Right renal pelvis (tissue), 4 donors: ENCODE measurements around the gene BTNL2. TPM values are rescaled to one million over a fixed set of nuclear protein-coding genes. Genes with fewer than 3 reads are reported as not detected.
"Not testable (repeated sequence)": the region's sequence is repeated elsewhere in the genome, so short reads cannot be mapped to it uniquely, and the experiment has no call there.

Source experiments
- DNase-seq, 4 donors: peaks; one replicate each; pipeline ENCODE4 v3.0.0-alpha.2; 2013; ENCODE audit warnings: low read depth in 4 of 4, low spot score in 3 of 4, missing footprints in 1 of 4
- polyA plus RNA-seq, 4 donors: library from polyadenylated mRNA; unstranded; fragments of 120-200 nt; gene quantifications; one replicate each; pipeline ENCODE4 v1.2.1, GENCODE V29; 2013; ENCODE audit not compliant: insufficient read length in 4 of 4

The BTNL2 gene
- 1 to 10 TPM in 1 of 4 donors, under 1 TPM in 2, not detected in 1; 0.19 to 1.3 (median 0.52) TPM for polyA plus RNA-seq

- no peak for DNase-seq
These were observed at the start of gene BTNL2 for GRCh38 chr6:32406857-32407256. Gene BTNL2, minus strand, starts transcription at chr6:32407181. Its CDS starts 58 bp downstream, at chr6:32407123.

GRCh38 chr6:32449088-32449736 lies 42.2 kb upstream of the BTNL2 start:
- DNase-seq: no peak

DNA sequence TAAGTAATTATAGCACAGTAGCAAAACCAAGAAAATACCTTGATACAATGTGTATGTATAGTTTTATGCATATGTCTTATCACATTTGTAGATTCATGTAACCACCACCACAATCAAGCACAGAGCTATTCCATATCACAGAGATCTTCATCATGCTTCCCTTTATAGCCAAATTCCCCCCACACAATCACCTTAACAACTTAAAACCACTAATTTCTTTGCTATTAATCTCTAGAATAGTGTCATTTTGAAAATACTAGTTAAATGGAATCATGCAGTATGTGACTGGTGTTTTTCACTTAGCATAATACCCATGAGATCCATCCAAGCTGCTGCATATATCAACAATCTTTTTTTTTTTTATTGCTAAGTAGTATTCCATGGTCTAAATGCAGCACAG lies 41.0 kb upstream of the BTNL2 start:
- DNase-seq: no peak

GRCh38 chr6:32445321-32445854 lies 38.4 kb upstream of the BTNL2 start:
- DNase-seq: no peak

DNA sequence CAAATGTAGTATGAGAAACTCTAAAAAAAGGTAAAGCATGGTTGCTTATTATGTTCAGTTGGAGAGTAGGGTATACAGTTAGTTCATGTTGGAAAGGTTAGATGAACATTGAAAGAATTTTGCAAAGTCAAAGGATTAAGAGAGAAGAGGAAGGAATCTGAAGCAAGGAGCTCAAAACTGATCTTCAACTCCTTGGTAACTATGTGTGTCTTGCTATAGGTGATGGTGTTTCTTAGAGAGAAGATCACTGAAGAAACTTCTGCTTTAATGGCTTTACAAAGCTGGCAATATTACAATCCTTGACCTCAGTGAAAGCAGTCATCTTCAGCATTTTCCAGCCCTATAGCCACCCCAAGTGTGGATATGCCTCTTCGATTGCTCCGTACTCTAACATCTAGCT lies 37.5 kb upstream of the BTNL2 start:
- no peak for DNase-seq

GRCh38 chr6:32442977-32443552 lies 36.1 kb upstream of the BTNL2 start:
- no peak for DNase-seq

DNA sequence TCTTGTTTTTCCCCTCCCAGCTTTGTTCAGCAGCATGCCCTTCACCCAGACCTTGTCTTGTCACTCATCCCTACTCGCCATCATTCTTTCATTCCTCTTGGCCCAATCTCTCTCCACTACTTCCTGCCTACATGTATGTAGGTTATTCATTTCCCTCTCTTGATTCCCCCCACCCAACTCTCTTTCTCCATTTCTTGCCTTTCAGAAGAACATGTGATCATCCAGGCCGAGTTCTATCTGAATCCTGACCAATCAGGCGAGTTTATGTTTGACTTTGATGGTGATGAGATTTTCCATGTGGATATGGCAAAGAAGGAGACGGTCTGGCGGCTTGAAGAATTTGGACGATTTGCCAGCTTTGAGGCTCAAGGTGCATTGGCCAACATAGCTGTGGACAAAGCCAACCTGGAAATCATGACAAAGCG lies 35.3 kb upstream of the BTNL2 start:
- no peak for DNase-seq

DNA sequence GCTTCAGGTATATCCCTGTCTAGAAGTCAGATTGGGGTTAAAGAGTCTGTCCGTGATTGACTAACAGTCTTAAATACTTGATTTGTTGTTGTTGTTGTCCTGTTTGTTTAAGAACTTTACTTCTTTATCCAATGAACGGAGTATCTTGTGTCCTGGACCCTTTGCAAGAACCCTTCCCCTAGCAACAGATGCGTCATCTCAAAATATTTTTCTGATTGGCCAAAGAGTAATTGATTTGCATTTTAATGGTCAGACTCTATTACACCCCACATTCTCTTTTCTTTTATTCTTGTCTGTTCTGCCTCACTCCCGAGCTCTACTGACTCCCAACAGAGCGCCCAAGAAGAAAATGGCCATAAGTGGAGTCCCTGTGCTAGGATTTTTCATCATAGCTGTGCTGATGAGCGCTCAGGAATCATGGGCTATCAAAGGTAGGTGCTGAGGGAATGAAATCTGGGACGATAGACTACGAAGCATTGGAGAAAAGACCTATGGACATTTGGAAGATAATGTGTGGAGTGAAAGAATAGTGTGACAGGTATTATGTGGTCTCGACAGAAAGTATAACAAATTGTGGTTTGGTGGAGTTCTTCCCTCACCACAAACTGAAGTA lies 32.7 kb upstream of the BTNL2 start, which contains the start of gene HLA-DRA:
TSS of gene HLA-DRA (plus strand) at position 286 of the 613 bp plus-strand sequence. CDS start at position 350, 64 bp downstream.
- DNase-seq: peak in 3 of 4 donors; percentile 26 to 43 (median 33)

GRCh38 chr6:32439139-32439538 lies 32.2 kb upstream of the BTNL2 start:
- DNase-seq: no peak

DNA sequence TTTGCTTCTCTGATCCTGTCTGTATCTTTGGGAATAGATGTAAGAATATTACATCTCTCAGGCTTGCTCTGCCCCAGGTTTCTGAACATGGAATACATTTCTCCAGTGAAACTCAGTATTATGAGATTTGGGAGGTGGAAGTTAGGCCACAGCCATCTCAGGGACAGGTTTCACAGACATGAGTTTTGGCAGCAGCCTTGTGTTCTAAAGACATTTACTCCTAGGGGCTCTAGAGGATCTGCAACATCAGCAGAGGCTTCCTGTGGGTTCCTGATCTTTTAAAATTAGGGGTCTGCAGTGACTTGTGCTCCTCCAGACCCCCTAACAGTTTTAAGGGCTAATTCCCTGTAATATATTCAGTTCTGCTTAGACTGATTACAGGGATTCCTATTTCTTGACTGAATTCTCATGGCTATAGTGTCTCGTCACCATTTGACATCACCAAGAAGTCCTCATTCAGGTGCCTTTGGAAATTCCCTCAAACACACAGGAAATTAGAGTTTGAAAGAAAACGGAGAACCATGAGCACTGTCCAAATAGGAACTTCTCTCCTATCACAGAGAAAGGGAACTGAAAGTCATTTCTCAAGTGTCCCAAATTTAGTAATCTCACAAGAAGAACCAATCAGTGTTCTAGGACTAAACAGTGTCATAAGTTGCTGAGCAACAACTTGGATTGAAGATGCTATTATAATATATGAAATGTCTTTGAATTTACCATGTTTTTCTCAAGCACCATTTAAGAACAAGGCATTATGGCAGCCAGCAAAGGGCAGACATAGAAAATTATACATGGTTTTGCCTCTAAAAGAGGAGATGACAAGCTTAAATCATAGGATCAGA lies 30.2 kb upstream of the BTNL2 start:
- DNase-seq: no peak

- DNase-seq: no peak
These were observed 29.2 kb upstream of the BTNL2 start for GRCh38 chr6:32436186-32436585.

GRCh38 chr6:32433950-32434349 lies 27.0 kb upstream of the BTNL2 start:
- not testable (repeated sequence) for DNase-seq

DNA sequence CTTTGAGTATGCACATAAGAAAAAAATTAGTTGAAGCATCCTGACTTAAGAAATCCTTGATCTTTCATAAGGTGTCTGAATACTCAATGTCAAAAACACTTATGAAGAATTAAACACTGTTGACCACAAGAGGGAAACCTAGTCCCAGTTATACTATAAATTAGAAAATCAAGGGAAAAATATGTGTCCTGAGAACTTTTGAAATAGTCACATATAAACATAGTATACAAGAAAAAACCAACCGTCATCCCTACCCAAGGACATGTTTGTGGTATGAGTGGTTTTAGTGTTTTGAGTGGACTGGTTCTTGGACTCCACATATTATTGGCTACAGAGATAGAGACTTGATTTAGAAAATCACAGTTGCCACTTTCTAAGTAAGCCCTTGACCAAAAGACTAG lies 25.1 kb upstream of the BTNL2 start:
- DNase-seq: no peak

GRCh38 chr6:32431142-32431541 lies 24.2 kb upstream of the BTNL2 start:
- DNase-seq: no peak

- DNase-seq: no peak
These were observed 23.2 kb upstream of the BTNL2 start for GRCh38 chr6:32430179-32430578.

DNA sequence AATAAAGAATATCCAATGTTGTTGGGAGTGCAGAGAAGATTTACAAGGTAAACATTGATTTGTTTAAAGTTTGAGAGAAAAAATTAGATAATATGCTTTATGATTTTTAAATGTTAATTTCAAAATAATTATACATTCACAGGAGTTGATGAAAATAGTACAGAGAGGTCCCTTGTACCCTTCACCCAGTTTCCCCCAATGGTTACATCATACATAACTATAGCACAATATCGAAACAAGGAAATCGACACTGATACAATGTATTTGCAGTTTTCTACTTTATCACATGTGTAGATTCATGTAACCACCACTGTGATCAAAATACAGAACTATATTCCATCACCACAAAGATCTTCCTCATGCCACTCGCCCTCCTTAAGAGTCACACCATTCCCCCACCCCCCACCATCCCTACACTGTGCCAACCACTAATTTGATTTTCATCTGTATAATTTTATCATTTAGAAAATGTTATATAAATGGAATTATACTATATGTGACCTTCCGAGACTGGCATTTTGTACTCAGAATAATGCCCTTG lies 21.0 kb upstream of the BTNL2 start:
- DNase-seq: no peak

GRCh38 chr6:32427218-32427617 lies 20.2 kb upstream of the BTNL2 start:
- DNase-seq: no peak

DNA sequence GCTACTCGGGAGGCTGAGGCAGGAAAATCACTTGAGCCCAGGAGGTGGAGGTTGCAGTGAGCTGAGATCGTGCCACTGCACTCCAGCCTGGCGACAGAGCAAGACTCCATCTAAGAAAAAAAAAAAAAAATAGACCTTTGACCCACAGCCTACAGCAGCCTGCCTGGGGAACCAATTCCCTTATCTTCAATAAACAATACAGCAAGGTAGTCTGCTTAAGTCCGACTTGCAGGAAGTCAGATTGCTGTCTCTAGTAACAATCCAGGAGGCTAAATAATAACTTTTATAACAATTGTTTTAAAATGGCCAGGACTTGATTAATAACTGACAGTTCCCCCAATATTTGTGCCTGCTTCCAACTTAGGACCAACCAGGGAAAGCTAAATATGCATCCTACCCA lies 19.4 kb upstream of the BTNL2 start:
- DNase-seq: no peak

DNA sequence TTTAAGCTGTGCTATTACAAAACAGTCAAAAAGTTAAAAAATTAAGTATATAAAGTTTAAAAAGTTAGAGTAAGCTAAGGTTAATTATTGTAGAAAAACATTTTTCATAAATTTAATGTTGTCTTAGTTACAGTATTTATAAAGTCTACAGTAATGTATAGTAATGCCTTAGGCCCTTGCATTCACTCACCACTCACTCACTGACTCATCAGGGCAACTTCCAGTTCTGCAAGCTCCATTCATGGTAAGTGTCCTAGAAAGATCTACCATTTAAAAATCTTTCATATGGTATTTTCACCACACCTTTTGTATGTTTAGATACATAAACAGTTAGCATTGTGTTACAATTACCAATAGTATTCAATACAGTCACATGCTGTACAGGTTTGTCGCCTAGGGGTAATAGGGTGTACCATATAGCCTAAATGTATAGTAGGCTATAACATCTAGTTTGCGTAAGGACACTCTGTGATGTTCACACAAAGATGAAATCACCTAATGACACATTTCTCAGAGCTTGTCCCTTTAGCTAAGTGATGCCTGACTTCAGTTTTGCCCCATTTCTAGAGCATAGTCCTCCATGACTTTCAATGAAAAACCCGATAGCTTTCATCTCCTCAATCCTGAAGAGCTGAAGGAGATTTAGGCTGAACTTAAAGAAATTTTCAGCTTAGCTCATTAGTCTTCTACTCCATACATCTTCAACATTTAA lies 17.8 kb upstream of the BTNL2 start:
- no peak for DNase-seq

DNA sequence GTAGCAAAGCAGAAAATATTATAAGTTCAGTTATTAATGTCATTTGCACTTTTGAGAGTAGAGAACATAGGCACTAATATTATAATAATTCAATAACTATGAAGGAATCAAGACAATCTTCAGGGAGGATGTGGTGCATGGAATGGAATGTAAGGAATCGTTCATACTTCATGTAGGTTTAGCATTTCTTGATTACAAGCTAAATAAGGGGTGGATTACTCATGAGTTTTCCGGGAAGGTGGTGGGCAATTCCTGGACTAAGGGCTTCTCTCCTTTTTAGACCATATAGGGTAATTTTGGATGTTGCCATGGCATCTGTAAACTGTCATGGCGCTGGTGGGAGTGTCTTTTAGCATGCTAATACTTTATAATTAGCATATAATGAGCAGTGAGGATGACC lies 9.1 kb upstream of the BTNL2 start:
- DNase-seq: no peak
